ENCODE results near the gene OR5AS1.
"Not testable (repeated sequence)": the region's sequence is repeated elsewhere in the genome, so short reads cannot be mapped to it uniquely, and the experiment has no call there.

Gene OR5AS1

DNA sequence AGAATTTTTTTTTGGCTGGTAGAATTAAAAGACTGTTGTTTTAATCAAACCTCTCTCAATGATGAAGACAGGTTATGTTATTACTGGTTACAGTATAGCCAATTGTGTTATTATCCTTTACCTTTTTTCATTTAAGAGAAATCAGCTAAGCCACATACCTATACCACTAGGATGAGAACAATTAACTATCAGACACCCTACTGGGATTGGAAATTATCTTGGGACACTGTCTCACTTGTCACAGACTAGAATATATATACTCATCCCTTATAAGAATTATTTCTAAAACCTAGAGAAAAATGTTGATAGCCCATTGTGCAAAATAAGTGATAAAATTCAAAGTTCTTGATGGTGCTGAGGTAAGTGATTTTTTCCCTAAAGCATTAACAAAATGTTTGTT is at the start of gene OR5AS1:
Gene OR5AS1 (plus strand): TSS at position 301 of the 400 bp plus-strand sequence. CDS start 2,765 bp downstream, outside the sequence.
- DNase-seq (ENCODE audit: low read depth, low spot score): no peak

DNA sequence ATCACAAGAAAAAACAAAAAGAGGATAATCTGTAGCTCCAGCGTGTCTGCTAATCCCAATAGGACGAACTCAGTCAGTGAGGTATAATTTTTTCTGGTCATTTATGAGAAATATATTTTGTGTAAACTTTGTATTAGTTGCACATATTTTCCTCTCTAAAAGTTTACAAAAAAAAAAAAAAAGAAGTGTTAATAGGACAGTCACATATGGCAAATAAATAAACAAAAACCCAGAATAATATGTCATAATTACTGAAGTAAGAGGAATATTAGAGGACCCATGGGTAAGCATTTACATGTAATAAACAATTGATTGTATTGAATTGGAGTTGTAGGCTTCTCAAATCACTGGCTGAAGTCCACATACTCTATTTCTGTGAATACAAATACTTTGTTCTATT is 32.9 kb upstream of the OR5AS1 start, which contains the start of gene OR5F1:
Gene OR5F1 (minus strand): TSS at position 101 of the 400 bp plus-strand sequence. CDS start 0 bp downstream, at position 101.
- no peak for DNase-seq (ENCODE audit: low read depth, low spot score)

DNA sequence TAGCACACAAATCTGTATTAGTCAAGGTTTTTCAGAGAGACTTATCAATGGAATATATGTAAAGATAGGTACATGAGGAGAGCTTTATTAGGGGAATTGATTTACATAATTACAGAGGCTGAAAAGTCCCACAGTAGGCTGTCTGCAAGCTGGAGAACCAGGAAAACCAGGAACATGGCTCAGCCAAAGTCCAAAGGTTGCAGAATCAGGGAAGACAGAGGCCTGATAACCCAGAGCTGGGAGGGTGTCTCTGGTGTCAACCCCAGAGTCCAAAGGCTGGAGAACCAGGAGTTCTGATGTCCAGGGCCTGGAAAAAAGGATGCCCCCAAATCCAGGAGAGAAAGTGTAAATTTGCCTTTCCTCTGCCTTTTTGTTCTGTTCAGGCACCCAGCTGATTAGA is 16.7 kb upstream of the OR5AS1 start:
- no peak for DNase-seq (ENCODE audit: low read depth, low spot score)

DNA sequence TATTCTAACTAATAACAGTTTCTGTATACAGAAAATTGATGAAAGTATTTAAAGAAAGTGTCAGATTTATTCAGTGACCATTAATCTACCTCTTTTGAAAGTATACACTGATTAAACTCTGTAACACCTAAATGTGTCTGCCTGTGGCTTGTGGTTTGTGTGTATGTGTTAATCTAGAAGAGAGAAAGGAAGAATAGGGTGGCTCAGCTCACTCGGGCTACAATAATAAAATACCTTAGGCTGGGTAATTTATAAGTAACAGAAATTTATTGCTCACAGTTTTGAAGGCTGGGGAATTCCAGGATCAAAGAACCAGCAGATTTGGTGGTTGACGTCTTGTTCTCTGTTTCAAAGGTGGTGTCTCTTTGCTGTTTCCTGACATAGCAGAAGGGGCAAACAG is 13.6 kb upstream of the OR5AS1 start:
- no peak for DNase-seq (ENCODE audit: low read depth, low spot score)

DNA sequence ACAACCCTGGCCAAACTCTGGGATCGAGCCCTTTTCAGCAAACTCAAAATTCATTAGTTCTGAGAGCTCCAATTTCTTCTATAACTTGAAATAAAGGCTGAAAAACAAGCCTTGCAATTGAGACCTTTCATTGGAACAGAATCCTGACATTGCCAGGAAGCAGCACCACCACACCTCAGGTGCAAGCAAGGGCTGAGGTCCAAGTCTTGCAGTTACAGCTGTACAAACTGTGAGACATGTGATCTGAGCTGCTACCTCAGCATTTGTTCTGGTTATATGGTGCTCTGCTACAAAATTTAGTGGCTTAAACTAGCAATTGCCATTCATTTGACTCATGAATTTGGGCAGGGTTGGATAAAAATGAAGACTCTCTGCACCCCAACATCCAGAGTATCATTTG is 18.1 kb downstream of the OR5AS1 start:
- no peak for DNase-seq (ENCODE audit: low read depth, low spot score)

DNA sequence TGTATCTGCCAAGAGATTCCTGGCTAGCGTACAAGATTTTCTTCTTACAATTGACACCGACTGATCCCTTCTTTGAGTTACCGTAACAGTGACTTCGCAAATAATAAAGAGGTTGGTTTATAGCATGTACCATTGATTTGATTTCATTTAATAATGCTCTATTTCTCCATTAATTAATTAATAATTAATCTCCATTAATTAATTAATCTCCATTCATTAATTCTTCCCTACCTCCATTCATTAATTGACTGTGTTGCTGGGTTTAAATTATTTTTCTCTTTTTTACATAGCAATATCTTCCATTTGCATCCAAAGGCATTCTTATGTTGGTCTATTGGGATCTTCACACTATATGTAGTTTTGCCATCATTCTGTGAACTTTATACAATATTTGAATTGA is 21.0 kb downstream of the OR5AS1 start:
- no peak for DNase-seq (ENCODE audit: low read depth, low spot score)

DNA sequence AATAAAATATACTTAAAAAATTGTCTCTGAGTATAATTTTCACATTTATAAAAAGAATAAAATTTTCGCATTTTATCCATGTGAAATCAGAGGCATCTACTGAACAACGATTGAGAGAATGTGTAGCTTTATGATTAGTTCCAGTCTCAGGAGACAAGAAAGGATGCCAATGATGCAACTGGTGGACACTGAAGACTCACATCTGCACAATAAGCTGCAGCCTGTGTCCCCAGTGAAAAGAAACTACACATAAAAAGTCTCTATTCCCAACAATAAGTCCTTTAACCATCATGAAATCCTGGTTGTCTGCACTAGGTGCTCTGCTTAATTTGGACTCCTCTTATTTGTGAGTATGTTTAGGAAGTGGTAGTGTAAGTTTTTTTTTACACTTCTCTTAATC is 22.0 kb downstream of the OR5AS1 start:
- DNase-seq (ENCODE audit: low read depth, low spot score): no peak

DNA sequence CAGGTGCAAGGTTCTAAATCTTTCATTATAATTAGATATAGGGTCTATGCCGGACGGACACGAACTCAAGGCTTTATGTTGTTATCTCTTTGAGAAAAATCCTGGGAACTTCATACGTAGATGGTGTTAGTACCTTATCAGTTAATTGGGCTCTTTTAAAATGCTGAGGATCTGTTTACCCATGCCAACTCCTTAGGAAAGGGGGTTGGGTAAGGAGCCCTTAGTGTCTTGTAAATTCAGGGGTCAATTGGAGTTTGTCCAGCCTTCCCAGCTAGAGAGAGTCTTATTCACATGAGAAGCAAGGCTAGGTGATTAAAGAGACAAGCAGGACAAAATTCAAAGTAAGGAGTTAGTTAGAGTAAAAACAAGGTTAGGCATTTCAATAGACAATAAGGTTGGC is 28.9 kb downstream of the OR5AS1 start:
- not testable (repeated sequence) for DNase-seq (ENCODE audit: low read depth, low spot score)

DNA sequence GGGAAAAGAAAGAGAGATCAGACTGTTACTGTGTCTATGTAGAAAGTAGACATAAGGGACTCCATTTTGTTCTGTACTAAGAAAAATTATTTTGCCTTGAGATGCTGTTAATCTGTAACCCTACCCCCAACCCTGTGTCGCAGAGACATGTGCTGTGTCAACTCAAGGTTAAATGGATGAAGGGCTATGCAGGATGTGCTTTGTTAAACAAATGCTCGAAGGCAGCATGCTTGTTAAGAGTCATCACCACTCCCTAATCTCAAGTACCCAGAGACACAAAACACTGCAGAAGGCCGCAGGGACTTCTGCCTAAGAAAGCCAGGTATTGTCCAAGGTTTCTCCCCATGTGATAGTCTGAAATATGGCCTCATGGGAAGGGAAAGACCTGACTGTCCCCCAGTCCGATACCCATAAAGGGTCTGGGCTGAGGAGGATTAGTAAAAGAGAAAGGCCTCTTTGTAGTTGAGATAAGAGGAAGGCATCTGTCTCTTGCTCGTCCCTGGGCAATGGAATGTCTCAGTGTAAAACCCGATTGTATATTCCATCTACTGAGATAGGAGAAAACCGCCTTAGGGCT is 30.3 kb downstream of the OR5AS1 start:
- DNase-seq (ENCODE audit: low read depth, low spot score): peak; percentile 40

DNA sequence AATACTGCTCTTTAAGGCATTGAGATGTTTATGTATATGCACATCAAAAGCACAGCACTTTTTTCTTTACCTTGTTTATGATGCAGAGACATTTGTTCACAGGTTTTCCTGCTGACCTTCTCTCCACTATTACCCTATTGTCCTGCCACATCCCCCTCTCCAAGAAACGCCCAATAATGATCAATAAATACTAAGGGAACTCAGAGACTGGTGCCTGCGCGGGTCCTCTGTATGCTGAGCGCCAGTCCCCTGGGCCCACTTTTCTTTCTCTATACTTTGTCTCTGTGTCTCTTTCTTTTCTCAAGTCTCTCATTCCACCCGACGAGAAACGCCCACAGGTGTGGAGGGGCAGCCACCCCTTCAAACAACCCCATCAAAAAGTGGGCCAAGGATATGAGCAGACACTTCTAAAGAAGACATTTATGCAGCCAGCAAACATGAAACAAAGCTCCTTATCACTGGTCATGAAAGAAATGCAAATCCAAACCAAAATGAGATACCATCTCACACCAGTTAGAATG is 30.9 kb downstream of the OR5AS1 start:
- not testable (repeated sequence) for DNase-seq (ENCODE audit: low read depth, low spot score)

DNA sequence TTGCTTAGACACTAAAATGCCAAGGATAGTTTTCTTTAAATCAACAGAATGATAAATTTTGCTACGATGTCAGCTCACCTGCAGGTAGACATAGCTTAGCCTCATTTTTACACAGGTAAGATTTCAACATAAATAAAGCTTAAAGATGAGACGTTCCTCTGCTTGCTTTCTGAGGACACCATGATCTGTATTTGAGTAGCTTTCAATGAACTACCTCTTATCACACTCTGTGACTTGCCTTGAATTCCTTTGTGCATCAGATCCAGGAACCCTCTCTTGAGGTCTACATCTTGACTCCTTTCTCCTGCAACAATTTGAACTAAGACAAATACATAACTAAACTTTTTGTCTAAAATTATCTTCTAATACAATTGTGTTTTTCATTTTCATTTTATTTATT is 39.5 kb downstream of the OR5AS1 start:
- DNase-seq (ENCODE audit: low read depth, low spot score): no peak
